Measurements from ENCODE around the gene CCDC69.

CCDC69 gene

GRCh38 chr5:151183456-151184245 lies 40.2 kb downstream of the CCDC69 start:
- Histone ChIP-seq H3K4me3 (ENCODE audit: insufficient read depth, low read length, poor library complexity, severe bottlenecking) (no peak overlapping the region), H3K79me2 (ENCODE audit: insufficient read depth, low read length) (peaks cover 6% of the 10 kb centered on the region; the same call in 1 of the 2 replicates), H3K9ac (ENCODE audit: low read length) (no peak overlapping the region), H4K20me1 (ENCODE audit: low read depth, low read length) (no peaks in the 10 kb centered on the region), H3F3A (ENCODE audit: insufficient read depth) (peaks cover 30% of the 10 kb centered on the region), H3K36me3 (ENCODE audit: low read length) (peaks cover 57% of the 10 kb centered on the region), H3K9me2 (replicated peaks; ENCODE audit: insufficient read depth, low read length) (no peaks in the 10 kb centered on the region), H3K4me2 (ENCODE audit: low read depth, low read length, poor library complexity, severe bottlenecking) (no peak overlapping the region), H3K27ac (ENCODE audit: low read depth, low read length) (no peak overlapping the region; the same call in 1 of the 2 replicates), H3K9me3 (ENCODE audit: insufficient read depth, low read length) (no peaks in the 10 kb centered on the region), H2AFZ (ENCODE audit: low read depth, low read length, severe bottlenecking) (no peak overlapping the region), H3K27me3 (ENCODE audit: low read length) (no peaks in the 10 kb centered on the region)
- no peak for TF ChIP-seq EZH2phosphoT487 (conservative IDR thresholded peaks at IDR 0.05; ENCODE audit: low read length)

- Histone ChIP-seq H3K4me2 (ENCODE audit: low read depth, low read length, poor library complexity, severe bottlenecking) (no peak overlapping the region), H3K79me2 (ENCODE audit: insufficient read depth, low read length) (peaks cover 5% of the 10 kb centered on the region; the same call in 1 of the 2 replicates), H3K27ac (ENCODE audit: low read depth, low read length) (no peak overlapping the region), H3K27me3 (ENCODE audit: low read length) (no peaks in the 10 kb centered on the region), H3K9me3 (ENCODE audit: insufficient read depth, low read length) (no peaks in the 10 kb centered on the region), H3F3A (ENCODE audit: insufficient read depth) (peaks cover 35% of the 10 kb centered on the region), H3K4me3 (ENCODE audit: insufficient read depth, low read length, poor library complexity, severe bottlenecking) (no peak overlapping the region), H3K36me3 (ENCODE audit: low read length) (peaks cover 54% of the 10 kb centered on the region), H3K9me2 (replicated peaks; ENCODE audit: insufficient read depth, low read length) (no peaks in the 10 kb centered on the region), H3K9ac (ENCODE audit: low read length) (no peak overlapping the region), H4K20me1 (ENCODE audit: low read depth, low read length) (no peaks in the 10 kb centered on the region), H2AFZ (ENCODE audit: low read depth, low read length, severe bottlenecking) (no peak overlapping the region)
- TF ChIP-seq EZH2phosphoT487 (conservative IDR thresholded peaks at IDR 0.05; ENCODE audit: low read length), result no peak
- no peak for TF ChIP-seq CTCF (IDR thresholded peaks at IDR 0.05; ENCODE audit: insufficient read depth, low read length, poor library complexity, severe bottlenecking)
Measured at GRCh38 chr5:151182976-151183375, 40.9 kb downstream of the CCDC69 start.

- Histone ChIP-seq H3K36me3 (ENCODE audit: low read length) (peaks cover 49% of the 10 kb centered on the region), H3K79me2 (ENCODE audit: insufficient read depth, low read length) (peaks cover 5% of the 10 kb centered on the region; the same call in 1 of the 2 replicates), H3K4me2 (ENCODE audit: low read depth, low read length, poor library complexity, severe bottlenecking) (no peak overlapping the region), H3K4me3 (ENCODE audit: insufficient read depth, low read length, poor library complexity, severe bottlenecking) (no peak overlapping the region), H3F3A (ENCODE audit: insufficient read depth) (peaks cover 35% of the 10 kb centered on the region), H3K9ac (ENCODE audit: low read length) (no peak overlapping the region), H3K27me3 (ENCODE audit: low read length) (no peaks in the 10 kb centered on the region), H3K27ac (ENCODE audit: low read depth, low read length) (peak overlapping the region; percentile 41; the same call in 1 of the 2 replicates), H4K20me1 (ENCODE audit: low read depth, low read length) (no peaks in the 10 kb centered on the region), H3K9me2 (replicated peaks; ENCODE audit: insufficient read depth, low read length) (no peaks in the 10 kb centered on the region), H3K9me3 (ENCODE audit: insufficient read depth, low read length) (no peaks in the 10 kb centered on the region), H2AFZ (ENCODE audit: low read depth, low read length, severe bottlenecking) (no peak overlapping the region)
- no peak for TF ChIP-seq CTCF (IDR thresholded peaks at IDR 0.05; ENCODE audit: insufficient read depth, low read length, poor library complexity, severe bottlenecking)
Measured at GRCh38 chr5:151182524-151182900, 41.4 kb downstream of the CCDC69 start.
